Pancreas (tissue), 10 donors: ENCODE data around the gene FNDC3B. TPM values are rescaled to one million over a fixed set of nuclear protein-coding genes. Genes with fewer than 3 reads are reported as not detected.

Experiments used
- ATAC-seq, 4 donors: fragments of 200-7000 bp; cut with Tn5 transposase; one replicate each; pipeline versions ENCODE4 v1.8.0 to v1.9.1; 2020; ENCODE audit warnings: mild to moderate bottlenecking in 4 of 4, moderate library complexity in 4 of 4
- DNase-seq, 6 donors: peaks; one replicate each; pipeline ENCODE4 v3.0.0-alpha.2; 2020
- FAIRE-seq: peaks from 2 replicates; lab custom pipeline; 2012; peaks lifted over from hg19 to GRCh38; lab: Jason Lieb, UNC
- H3K27ac ChIP-seq, 4 donors: fragments of 200-600 bp; sonication (generic); 1 replicate in 3 of 4; 2 replicates in 1 of 4; pipeline versions ENCODE4 v1.5.0 to v1.8.0; 2020
- H3K27me3 ChIP-seq, 4 donors: fragments of 200-600 bp; one replicate each; pipeline ENCODE4 v1.8.0; 2021
- H3K36me3 ChIP-seq, 3 donors: fragments of 200-600 bp; sonication (generic) in 1 of 3; one replicate each; pipeline versions ENCODE4 v1.5.0 to v1.8.0; 2020 to 2021
- H3K4me1 ChIP-seq, 3 donors: fragments of 200-600 bp; one replicate each; pipeline ENCODE4 v1.8.0; 2021
- H3K4me3 ChIP-seq, 4 donors: fragments of 200-600 bp; sonication (generic) in 2 of 4; one replicate each; pipeline versions ENCODE4 v1.5.0 to v1.8.0; 2020 to 2021
- H3K9me3 ChIP-seq, 4 donors: fragments of 200-600 bp; one replicate each; pipeline ENCODE4 v1.8.0; 2021
- CTCF ChIP-seq, 4 donors: fragments of 200-600 bp; sonication (generic) in 3 of 4; IDR thresholded peaks; one replicate each; pipeline versions ENCODE4 v1.5.0 to v1.8.0; 2021; ENCODE audit warnings: antibody characterized with exemption in 4 of 4
- WGBS, 2 donors: extraction: QIAGEN DNeasy Blood & Tissue Kit; methylation state at CpG; one replicate each; pipeline ENCODE4 v1.1.7; 2013; 5-methylcytosine and 5-hydroxymethylcytosine counted together
- intact Hi-C, 3 donors: fragments of 100-400 bp; cut with DNase I; formaldehyde crosslinking; loops; one replicate each; pipeline versions ENCODE4 v1.11.1 to v1.14.2; 2022
- polyA plus RNA-seq, 2 donors: library from polyadenylated mRNA; stranded (reverse); fragments of 200-250 nt; gene quantifications; one replicate each; pipeline ENCODE4 v1.2.3, GENCODE V29; 2013
- total RNA-seq, 6 donors: library from RNA; stranded (reverse); fragmentation: NEBNext Ultra II Directional in 4 of 6; extraction: Animal tissue kit (Norgen Biotek cat#: 25700) in 4 of 6; gene quantifications; one replicate each; pipeline versions ENCODE4 v1.2.1 to v1.2.4, GENCODE V29; 2021 to 2023
- donor health status: healthy with polysubstance abuse.
- donor health status: DM: no; HTN: no; CAD: no; lungs with moderate emphysema.
- donor health status: DM: no; HTN: no; CAD: no.
- donor health status: control.
- donor health status: control.
- donor health status: Bipolar disorder and iron deficiency.
- donor health status: DM: yes; HTN: yes; CAD: no.
- donor health status: DM: no; HTN: no; CAD: no.
- donor health status: DM: no; HTN: no; CAD: no.
- donor health status: DM: yes; HTN: yes; CAD: no.

The FNDC3B gene
- total and polyA plus RNA-seq, 8 donors, result 9.3 to 126 (median 73.2) TPM

- H3K4me3 ChIP-seq, result no peak overlapping the region
- WGBS, 2 donors, result 50 to 56% methylated on average over 4 of the region's 4 CpGs
- peaks cover 6 to 44% (median 29%) of the 10 kb centered on the region in 3 donors for H3K4me1 ChIP-seq
- no peak for DNase-seq
- H3K9me3 ChIP-seq, result no peaks in the 10 kb centered on the region
- H3K27ac ChIP-seq, result no peak overlapping the region
- intact Hi-C loops, result no loop called here
- TF ChIP-seq CTCF (IDR thresholded peaks at IDR 0.05), result no peak
- no peaks in the 10 kb centered on the region for H3K36me3 ChIP-seq
- no peak for FAIRE-seq
- no peak for ATAC-seq
- H3K27me3 ChIP-seq, result no peaks in the 10 kb centered on the region
These were observed 174.5 kb downstream of the FNDC3B start for GRCh38 chr3:172213904-172214303.

- peaks cover 7 to 30% (median 20%) of the 10 kb centered on the region in 3 donors for H3K4me1 ChIP-seq
- H3K9me3 ChIP-seq, result no peaks in the 10 kb centered on the region
- H3K27me3 ChIP-seq, result no peaks in the 10 kb centered on the region
- no peak overlapping the region for H3K27ac ChIP-seq
- TF ChIP-seq CTCF (IDR thresholded peaks at IDR 0.05), result no peak
- DNase-seq (no peak), FAIRE-seq (no peak), ATAC-seq (no peak)
- H3K4me3 ChIP-seq, result no peak overlapping the region
- H3K36me3 ChIP-seq, result no peaks in the 10 kb centered on the region
- WGBS, 2 donors, result 83 to 86% methylated on average over 5 of the region's 5 CpGs
- intact Hi-C loops, result no loop called here
These were observed 176.9 kb downstream of the FNDC3B start for GRCh38 chr3:172216267-172216666.

- WGBS, 2 donors, result 44 to 58% methylated on average over 3 of the region's 3 CpGs
These were observed 177.5 kb downstream of the FNDC3B start for GRCh38 chr3:172216911-172217310.

GRCh38 chr3:172217877-172218276 lies 178.5 kb downstream of the FNDC3B start:
- H3K4me3 ChIP-seq, result no peak overlapping the region
- no peak for DNase-seq
- TF ChIP-seq CTCF (IDR thresholded peaks at IDR 0.05), result no peak

More at GRCh38 chr3:172216911-172217310, 177.5 kb downstream of the FNDC3B start:
- intact Hi-C loops, result no loop called here
- FAIRE-seq, result no peak
- Histone ChIP-seq H3K27me3 (no peaks in the 10 kb centered on the region), H3K4me1 (peaks cover 7 to 35% (median 27%) of the 10 kb centered on the region in 3 donors), H3K27ac (no peak overlapping the region), H3K9me3 (no peaks in the 10 kb centered on the region), H3K36me3 (no peaks in the 10 kb centered on the region), H3K4me3 (no peak overlapping the region)
- DNase-seq, result no peak
- TF ChIP-seq CTCF (IDR thresholded peaks at IDR 0.05), result no peak
- peak in 1 of 4 donors; percentile 12 for ATAC-seq

More at GRCh38 chr3:172217877-172218276, 178.5 kb downstream of the FNDC3B start:
- intact Hi-C loops, result no loop called here
- Histone ChIP-seq H3K9me3 (no peaks in the 10 kb centered on the region), H3K27me3 (no peaks in the 10 kb centered on the region), H3K27ac (no peak overlapping the region), H3K36me3 (no peaks in the 10 kb centered on the region), H3K4me1 (peaks cover 7 to 35% (median 33%) of the 10 kb centered on the region in 3 donors)
- WGBS, 2 donors, result 35 to 42% methylated on average over 5 of the region's 5 CpGs
- no peak for ATAC-seq
- FAIRE-seq, result no peak
